Liver (tissue), 9 donors: Measurements from ENCODE around the gene MEF2D. TPM values are rescaled to one million over a fixed set of nuclear protein-coding genes. Genes with fewer than 3 reads are reported as not detected.

Experiments
- DNase-seq: peaks from one replicate; pipeline ENCODE4 v3.0.0-alpha.2; 2017; ENCODE audit warnings: low spot score
- H3K27ac ChIP-seq, 2 donors: one replicate each; pipeline ENCODE4 v1.7.0; 2013; ENCODE audit warnings: inconsistent platforms in 2 of 2, low read length in 2 of 2, control low read depth in 1 of 2, low read depth in 1 of 2, mild to moderate bottlenecking in 1 of 2
- H3K27me3 ChIP-seq, 4 donors: one replicate each; pipeline versions ENCODE4 v1.6.1 to v1.7.0; 2013; ENCODE audit warnings: low read length in 3 of 4, inconsistent platforms in 1 of 4, mild to moderate bottlenecking in 1 of 4, moderate library complexity in 1 of 4; ENCODE audit not compliant: control insufficient read depth in 4 of 4, insufficient read depth in 4 of 4
- H3K36me3 ChIP-seq, 4 donors: one replicate each; pipeline versions ENCODE4 v1.6.1 to v1.7.0; 2013; ENCODE audit warnings: low read length in 3 of 4, mild to moderate bottlenecking in 3 of 4, low read depth in 1 of 4, moderate library complexity in 1 of 4; ENCODE audit not compliant: control insufficient read depth in 4 of 4, insufficient read depth in 3 of 4
- H3K4me1 ChIP-seq, 4 donors: one replicate each; pipeline versions ENCODE4 v1.6.1 to v1.7.0; 2013; ENCODE audit warnings: low read length in 3 of 4, mild to moderate bottlenecking in 3 of 4, moderate library complexity in 1 of 4; ENCODE audit not compliant: control insufficient read depth in 4 of 4, insufficient read depth in 4 of 4
- H3K4me3 ChIP-seq, 3 donors: one replicate each; pipeline versions ENCODE4 v1.6.1 to v1.7.0; 2013; ENCODE audit warnings: low read length in 3 of 3, control low read depth in 1 of 3, low read depth in 1 of 3, mild to moderate bottlenecking in 1 of 3
- H3K9ac ChIP-seq, 2 donors: one replicate each; pipeline ENCODE4 v1.7.0; 2013; ENCODE audit warnings: low read length in 2 of 2, mild to moderate bottlenecking in 2 of 2, moderate library complexity in 2 of 2, control low read depth in 1 of 2, low read depth in 1 of 2
- H3K9me3 ChIP-seq, 4 donors: one replicate each; pipeline versions ENCODE4 v1.6.1 to v1.7.0; 2013; ENCODE audit warnings: low read length in 3 of 4; ENCODE audit not compliant: control insufficient read depth in 4 of 4
- CTCF ChIP-seq: fragments of 150-350 bp; IDR thresholded peaks from 2 replicates; pipeline ENCODE4 v1.5.1; 2017; ENCODE audit warnings: improper control_type of control experiment, low read depth, low read length; ENCODE audit not compliant: missing input control
- EGR1 ChIP-seq, 2 donors: IDR thresholded peaks; 2 replicates each; pipeline ENCODE4 v1.6.1; 2016 to 2018; ENCODE audit warnings: antibody characterized with exemption in 2 of 2, low read depth in 2 of 2
- FOXA2 ChIP-seq: IDR thresholded peaks from 2 replicates; pipeline ENCODE4 v1.6.1; 2016; ENCODE audit warnings: antibody characterized with exemption
- GABPA ChIP-seq, 2 donors: IDR thresholded peaks in 1 of 2; conservative IDR thresholded peaks in 1 of 2; 2 replicates each; pipeline ENCODE4 v1.6.1; 2016; ENCODE audit warnings: antibody characterized with exemption in 2 of 2, mild to moderate bottlenecking in 1 of 2, moderate library complexity in 1 of 2
- HNF4A ChIP-seq, 2 donors: conservative IDR thresholded peaks; 2 replicates each; pipeline ENCODE4 v1.6.1; 2016; ENCODE audit warnings: antibody characterized with exemption in 2 of 2, mild to moderate bottlenecking in 2 of 2
- HNF4G ChIP-seq: IDR thresholded peaks from 2 replicates; pipeline ENCODE4 v1.6.1; 2016; ENCODE audit warnings: antibody characterized with exemption
- JUND ChIP-seq, 2 donors: IDR thresholded peaks; 2 replicates each; pipeline ENCODE4 v1.6.1; 2016; ENCODE audit warnings: antibody characterized with exemption in 2 of 2
- NR2F2 ChIP-seq: IDR thresholded peaks from 2 replicates; pipeline ENCODE4 v1.6.1; 2016; ENCODE audit warnings: antibody characterized with exemption
- RAD21 ChIP-seq, 2 donors: IDR thresholded peaks; 2 replicates each; pipeline ENCODE4 v1.6.1; 2016; ENCODE audit warnings: antibody characterized with exemption in 2 of 2, mild to moderate bottlenecking in 2 of 2
- REST ChIP-seq: IDR thresholded peaks from 2 replicates; pipeline ENCODE4 v1.6.1; 2016; ENCODE audit warnings: antibody characterized with exemption, mild to moderate bottlenecking
- RXRA ChIP-seq, 2 donors: IDR thresholded peaks; 2 replicates each; pipeline ENCODE4 v1.6.1; 2017 to 2018; ENCODE audit warnings: antibody characterized with exemption in 2 of 2, mild to moderate bottlenecking in 1 of 2
- SP1 ChIP-seq: IDR thresholded peaks from 2 replicates; pipeline ENCODE4 v1.6.1; 2018; ENCODE audit warnings: antibody characterized with exemption, mild to moderate bottlenecking
- TAF1 ChIP-seq: conservative IDR thresholded peaks from 2 replicates; pipeline ENCODE4 v1.6.1; 2016; ENCODE audit warnings: antibody characterized with exemption, mild to moderate bottlenecking
- YY1 ChIP-seq: IDR thresholded peaks from 2 replicates; pipeline ENCODE4 v1.6.1; 2016; ENCODE audit warnings: antibody characterized with exemption, mild to moderate bottlenecking
- ZBTB33 ChIP-seq: IDR thresholded peaks from 2 replicates; pipeline ENCODE4 v1.6.1; 2016; ENCODE audit warnings: antibody characterized with exemption
- WGBS: extraction: QIAGEN DNeasy Blood & Tissue Kit; methylation state at CpG from one replicate; pipeline ENCODE4 v1.1.7; 2013; 5-methylcytosine and 5-hydroxymethylcytosine counted together
- polyA plus RNA-seq, 2 donors: library from polyadenylated mRNA; stranded (reverse) in 1 of 2; unstranded in 1 of 2; fragments of 200-250 nt in 1 of 2; fragments of >200 nt in 1 of 2; fragmentation: Nextera tagmentation in 1 of 2; extraction: Ambion mirVana in 1 of 2; gene quantifications; one replicate each; pipeline versions ENCODE4 v1.2.1 to v1.2.3, GENCODE V29; 2013 to 2015
- total RNA-seq, 2 donors: library from RNA; depleted of rRNA; stranded (reverse); fragments of >200 nt; gene quantifications; one replicate each; pipeline ENCODE4 v1.2.3, GENCODE V29; 2014
- TF ChIP-seq, protein P1 (sequence below): IDR thresholded peaks from 2 replicates; pipeline ENCODE4 v1.6.1; 2016; ENCODE audit warnings: antibody characterized with exemption
- donor health status: healthy.
- donor health status: healthy.
- donor health status: healthy.
- donor health status: healthy.
- donor health status: healthy.

The MEF2D gene
- total and polyA plus RNA-seq, 4 donors = 3.4 to 7.6 (median 5.5) TPM

DNA sequence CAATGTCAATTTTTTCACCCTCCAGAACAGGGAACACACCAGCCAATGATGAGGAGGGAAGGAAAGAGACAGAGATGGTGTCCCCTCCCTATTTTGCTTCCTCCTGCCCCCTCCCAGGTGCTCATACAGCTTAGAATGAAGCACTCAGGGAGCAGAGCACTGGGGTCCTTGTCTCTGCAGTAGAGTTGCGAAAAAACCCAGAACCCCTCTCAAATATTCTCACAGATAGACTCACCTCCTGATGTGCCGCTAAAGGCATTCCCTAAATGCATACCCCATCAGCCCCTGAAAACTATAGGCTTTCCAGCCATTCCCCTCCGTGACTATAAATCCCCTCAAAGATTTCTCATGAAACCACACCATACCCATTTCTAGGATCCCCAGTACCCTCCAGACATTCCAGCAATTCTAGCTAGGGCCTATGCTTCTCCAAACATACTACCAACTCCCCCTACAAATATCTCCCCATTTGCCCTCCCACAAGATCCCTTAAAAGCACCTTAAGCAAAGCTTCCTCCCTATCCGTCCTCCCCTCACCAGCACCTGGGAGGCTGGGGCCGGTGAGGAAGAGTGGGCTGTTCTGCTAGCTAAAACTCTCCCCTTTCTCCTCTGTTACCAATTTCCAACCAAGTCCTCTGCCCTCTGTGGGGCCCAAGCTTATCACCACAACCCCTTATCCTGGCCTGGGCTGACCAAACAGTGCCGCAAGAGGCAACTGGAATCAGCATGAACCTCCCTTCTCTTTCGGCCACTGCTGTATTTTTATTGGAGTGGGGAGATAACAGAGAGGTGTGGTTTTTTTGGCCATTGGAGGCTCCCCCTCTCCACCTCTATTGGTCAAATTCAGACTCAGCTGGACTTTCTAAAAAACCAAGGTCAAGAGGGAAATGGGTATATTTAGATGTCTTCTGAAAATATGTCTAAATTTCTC is 76.9 kb downstream of the MEF2D start:
- Histone ChIP-seq H3K36me3 (no peaks in the 10 kb centered on the region), H3K27ac (no peak overlapping the region), H3K9me3 (no peaks in the 10 kb centered on the region), H3K9ac (no peak overlapping the region), H3K4me1 (peaks cover 7 to 17% (median 14%) of the 10 kb centered on the region in 4 donors), H3K27me3 (peaks cover 4 to 20% (median 13%) of the 10 kb centered on the region in 4 donors), H3K4me3 (no peak overlapping the region)
- DNase-seq = no peak
- no peak for TF ChIP-seq ZBTB33
- TF ChIP-seq, protein P1, sequence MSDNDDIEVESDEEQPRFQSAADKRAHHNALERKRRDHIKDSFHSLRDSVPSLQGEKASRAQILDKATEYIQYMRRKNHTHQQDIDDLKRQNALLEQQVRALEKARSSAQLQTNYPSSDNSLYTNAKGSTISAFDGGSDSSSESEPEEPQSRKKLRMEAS = no peak
- no peak for TF ChIP-seq SP1
- TF ChIP-seq REST = no peak
- no peak for TF ChIP-seq CTCF
- TF ChIP-seq HNF4G = no peak
- TF ChIP-seq RAD21 (IDR thresholded peaks at IDR 0.05) = no peak
- no peak for TF ChIP-seq FOXA2
- no peak for TF ChIP-seq GABPA (IDR thresholded peaks at IDR 0.05 in 1 of 2, conservative IDR thresholded peaks at IDR 0.05 in 1 of 2)
- WGBS = 51% methylated on average over 7 of the region's 7 CpGs

DNA sequence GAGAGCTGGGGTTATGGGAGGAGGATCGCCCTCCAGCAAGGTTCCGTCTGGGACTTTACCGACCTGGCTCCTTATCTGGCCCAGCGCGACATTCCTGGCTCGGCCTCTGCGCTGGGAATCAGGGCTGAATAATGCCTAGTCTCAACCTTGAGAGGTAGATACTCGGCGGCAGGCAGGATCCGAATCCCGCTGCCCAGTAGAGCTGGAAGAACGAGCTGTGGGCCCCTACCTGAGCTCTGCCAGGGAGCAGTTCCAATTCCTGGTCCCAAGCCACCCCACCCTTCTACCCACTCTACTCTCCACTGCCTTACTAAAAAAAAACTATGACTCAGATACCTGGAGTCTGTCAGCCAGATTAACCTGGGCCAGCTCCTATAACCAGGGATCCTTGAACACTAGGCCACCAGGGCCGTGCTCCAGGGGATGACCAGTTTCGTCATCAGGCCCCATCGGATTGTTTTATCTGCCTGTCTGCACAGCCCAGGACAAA is 77.9 kb downstream of the MEF2D start:
- Histone ChIP-seq H3K4me3 (no peak overlapping the region), H3K9me3 (no peaks in the 10 kb centered on the region), H3K9ac (no peak overlapping the region), H3K27me3 (peaks cover 4 to 18% (median 10%) of the 10 kb centered on the region in 4 donors), H3K27ac (no peak overlapping the region), H3K4me1 (peaks cover 7 to 17% (median 14%) of the 10 kb centered on the region in 4 donors), H3K36me3 (no peaks in the 10 kb centered on the region)
- 26% methylated on average over 15 of the region's 15 CpGs for WGBS
- DNase-seq = no peak
- TF ChIP-seq TAF1 (no peak), HNF4A (conservative IDR thresholded peaks at IDR 0.05) (no peak), CTCF (no peak), REST (no peak), RXRA (IDR thresholded peaks at IDR 0.05) (no peak), JUND (IDR thresholded peaks at IDR 0.05) (no peak), EGR1 (IDR thresholded peaks at IDR 0.05; ENCODE audit: low read depth in 2 of 2) (no peak), NR2F2 (no peak), SP1 (no peak), RAD21 (IDR thresholded peaks at IDR 0.05) (no peak), YY1 (no peak)
- TF ChIP-seq, protein P1 = no peak
